GM19438 (cell line): ENCODE measurements around the gene PIGM.

Source experiments
- ATAC-seq: cut with Tn5 transposase; IDR thresholded peaks from one replicate; pipeline ENCODE4 v1.9.1; 2021; ENCODE audit warnings: low read depth; ENCODE audit not compliant: unreplicated experiment

The PIGM gene

GRCh38 chr1:160024195-160024905 lies 7.4 kb downstream of the PIGM start:
- ATAC-seq = no peak

GRCh38 chr1:160022330-160023310 lies 9.2 kb downstream of the PIGM start:
- no peak for ATAC-seq

- ATAC-seq = no peak
Observed at GRCh38 chr1:160021376-160022074, 10.3 kb downstream of the PIGM start.

DNA sequence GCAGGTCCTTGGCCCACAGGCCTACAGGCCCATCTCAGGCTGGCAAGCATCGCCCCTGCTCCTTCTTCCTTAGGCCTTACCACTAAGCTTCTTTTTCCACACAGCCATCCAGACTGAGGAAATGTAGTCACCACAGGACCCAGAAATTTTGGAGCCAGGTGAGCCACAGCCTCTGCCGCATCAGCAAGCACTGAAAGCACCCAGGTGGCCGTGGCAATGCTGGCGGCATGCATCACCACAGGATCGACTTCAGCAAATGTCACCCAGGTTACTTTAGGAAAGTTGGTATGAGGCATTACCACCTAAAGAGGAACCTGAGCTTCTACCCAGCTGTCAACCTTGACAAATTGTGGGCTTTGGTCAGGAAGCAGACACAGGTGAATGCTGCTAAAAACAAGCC lies 11.6 kb downstream of the PIGM start:
- no peak for ATAC-seq

DNA sequence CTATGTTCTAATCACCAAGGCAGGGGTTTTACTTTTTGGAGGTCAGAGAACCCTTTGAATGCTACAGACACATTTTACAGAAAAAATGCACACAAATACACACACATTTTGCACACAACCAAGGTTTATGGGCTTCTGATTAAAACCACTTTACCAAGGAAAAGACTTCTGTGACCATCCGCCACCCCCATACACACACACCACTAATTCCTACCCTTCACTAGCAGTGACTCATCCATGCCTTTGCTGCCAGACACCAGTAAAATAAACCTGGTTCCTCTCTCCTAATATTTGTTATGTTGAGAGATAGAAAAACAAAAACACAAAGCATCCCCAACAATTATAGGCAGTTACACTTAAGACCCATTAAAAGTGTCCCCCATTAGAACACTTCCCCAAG lies 12.9 kb downstream of the PIGM start:
- no peak for ATAC-seq

DNA sequence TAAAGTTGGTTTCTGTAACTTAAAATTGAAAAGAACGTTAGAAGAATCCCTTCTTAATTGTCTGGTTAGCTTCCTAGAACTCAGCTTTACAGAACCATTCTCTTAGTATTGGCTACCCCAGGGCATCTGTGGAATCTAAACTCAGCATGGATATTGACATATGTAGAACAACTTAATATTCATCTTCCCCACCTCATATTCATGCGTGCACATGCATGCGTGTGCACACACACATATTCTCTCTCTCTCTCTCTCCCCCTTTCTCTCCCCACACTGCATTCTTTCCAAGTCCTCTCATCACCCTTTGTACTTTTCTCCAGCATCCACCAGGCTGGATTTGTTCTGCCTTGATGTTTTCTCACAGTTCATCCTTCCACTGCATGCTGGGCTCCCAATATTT lies 13.4 kb downstream of the PIGM start:
- ATAC-seq = no peak

DNA sequence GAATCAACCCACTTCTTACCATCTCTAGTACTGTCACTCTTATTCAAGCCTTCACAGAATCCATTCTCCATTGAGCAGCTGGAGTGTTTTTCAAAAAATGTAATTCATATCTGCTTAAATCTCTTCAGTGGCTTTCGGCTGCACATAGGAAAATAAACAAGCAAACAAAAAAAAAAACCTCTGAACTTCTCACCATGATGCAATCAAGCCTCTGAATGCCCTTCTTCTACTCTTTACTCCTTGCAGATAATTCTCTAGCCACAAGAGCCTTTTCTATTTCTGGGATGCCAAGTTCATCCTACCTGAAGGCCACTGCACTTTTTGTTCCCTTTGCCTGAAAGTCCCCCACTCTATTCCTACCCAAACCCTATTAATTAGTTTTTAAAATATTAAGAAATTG lies 14.2 kb downstream of the PIGM start:
- no peak for ATAC-seq

- no peak for ATAC-seq
Observed at GRCh38 chr1:160011781-160012180, 20.0 kb downstream of the PIGM start.

DNA sequence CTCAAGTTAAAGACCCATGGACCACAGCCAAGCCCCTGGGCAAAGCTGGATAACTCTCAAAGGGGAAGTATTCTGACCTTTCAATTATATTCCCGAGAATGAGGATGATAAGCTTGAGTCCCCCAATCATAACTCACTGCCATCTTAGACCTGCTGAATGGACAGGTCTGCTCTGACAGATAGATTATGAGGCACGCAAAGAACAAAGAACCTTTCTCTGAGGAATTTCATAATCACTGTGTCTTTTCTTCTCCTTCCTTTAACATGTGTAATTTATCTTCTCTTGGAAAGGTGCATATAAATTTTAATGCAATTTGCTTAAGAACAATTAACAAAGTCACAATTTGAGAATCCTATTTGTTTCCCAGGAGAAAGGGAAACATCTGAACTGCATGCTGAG lies 22.0 kb downstream of the PIGM start:
- no peak for ATAC-seq

DNA sequence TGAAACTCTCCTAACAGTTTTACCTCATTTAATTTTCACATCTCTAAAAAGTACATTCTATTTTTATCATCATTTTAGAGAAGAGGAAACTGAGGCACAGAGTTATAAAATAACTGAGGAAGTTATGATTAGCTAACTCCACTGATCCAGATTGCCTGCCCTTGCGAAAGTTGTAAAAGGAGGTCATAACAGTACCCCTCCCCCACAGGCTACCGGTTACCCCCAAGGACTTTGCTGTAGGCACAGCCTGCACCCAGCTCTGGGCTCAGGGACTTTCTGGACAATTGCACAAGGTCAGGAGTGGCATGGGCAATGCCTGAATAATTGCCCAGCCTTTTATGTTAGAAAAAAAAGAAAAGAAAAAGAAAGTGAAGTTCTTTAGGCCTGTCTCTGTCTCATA lies 22.7 kb downstream of the PIGM start:
- no peak for ATAC-seq

DNA sequence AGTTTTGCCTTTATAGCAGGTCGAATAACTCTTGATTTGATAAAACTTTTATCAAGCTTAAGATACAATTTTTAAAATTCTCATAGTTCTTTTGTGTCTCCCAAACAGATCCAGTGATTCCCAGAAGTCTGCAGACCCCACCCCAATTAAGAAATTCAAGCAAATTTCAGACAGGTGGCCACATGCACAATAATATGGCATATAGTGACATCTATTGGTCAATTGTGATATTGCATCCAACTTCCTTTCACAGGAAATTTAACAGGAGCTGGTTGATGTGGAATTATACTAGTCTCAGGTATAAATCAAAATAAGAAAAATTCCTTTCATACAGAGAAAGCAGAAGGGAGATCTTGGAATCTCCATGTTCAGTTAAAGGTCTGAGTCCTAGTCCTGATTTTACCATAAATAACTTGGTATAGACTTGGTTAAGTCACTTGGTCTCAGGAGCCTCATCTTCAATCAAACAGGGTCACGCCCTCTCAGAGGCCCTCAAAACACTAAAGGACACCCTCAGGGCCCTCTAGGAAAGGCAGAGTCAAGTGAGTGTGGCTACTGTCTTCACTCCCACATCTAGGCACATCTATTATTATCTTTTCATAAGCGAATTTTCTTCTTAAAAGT lies 24.1 kb downstream of the PIGM start:
- ATAC-seq = no peak

- no peak for ATAC-seq
Observed at GRCh38 chr1:160006312-160006940, 25.4 kb downstream of the PIGM start.

GRCh38 chr1:160005070-160005469 lies 26.7 kb downstream of the PIGM start:
- ATAC-seq = no peak

DNA sequence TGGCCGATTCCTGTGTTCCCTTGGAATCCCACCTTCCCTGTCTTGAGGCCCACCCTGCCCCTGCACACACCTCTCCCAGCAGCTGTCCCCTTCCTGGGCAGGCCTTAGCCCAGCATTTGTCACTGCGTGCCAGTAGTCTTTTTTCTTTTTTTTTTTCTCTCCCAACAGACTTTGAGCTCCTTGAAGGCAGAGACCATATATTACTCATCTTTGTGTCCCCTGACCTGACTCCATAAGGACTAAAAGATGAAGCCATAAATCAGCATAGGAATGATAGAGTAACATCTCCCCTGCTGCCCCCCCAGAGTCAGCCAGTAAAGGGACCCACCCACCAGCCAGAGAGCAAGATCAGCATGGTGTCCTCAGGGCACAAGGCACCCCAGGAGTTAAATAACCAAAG lies 27.4 kb downstream of the PIGM start:
- ATAC-seq = no peak

GRCh38 chr1:160004001-160004400 lies 27.8 kb downstream of the PIGM start:
- no peak for ATAC-seq

DNA sequence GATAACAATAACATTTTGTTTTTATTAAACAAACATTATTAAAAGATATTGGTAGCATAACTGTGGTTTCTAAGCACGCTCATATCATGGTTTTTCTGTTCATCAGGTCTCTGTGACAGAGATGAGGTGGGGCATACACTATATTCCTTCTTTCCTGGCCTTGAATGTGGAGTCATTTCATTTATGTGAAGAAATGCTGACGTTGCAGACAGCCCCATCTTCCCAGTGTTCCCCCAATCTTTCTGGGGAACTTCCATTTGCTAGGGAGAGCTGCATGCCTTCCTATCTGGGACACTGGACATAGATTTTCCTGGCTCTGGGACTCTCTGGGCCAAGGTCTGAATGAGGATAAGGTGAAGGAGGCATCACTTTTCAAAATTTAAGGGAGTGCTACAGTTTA lies 30.4 kb downstream of the PIGM start:
- no peak for ATAC-seq

DNA sequence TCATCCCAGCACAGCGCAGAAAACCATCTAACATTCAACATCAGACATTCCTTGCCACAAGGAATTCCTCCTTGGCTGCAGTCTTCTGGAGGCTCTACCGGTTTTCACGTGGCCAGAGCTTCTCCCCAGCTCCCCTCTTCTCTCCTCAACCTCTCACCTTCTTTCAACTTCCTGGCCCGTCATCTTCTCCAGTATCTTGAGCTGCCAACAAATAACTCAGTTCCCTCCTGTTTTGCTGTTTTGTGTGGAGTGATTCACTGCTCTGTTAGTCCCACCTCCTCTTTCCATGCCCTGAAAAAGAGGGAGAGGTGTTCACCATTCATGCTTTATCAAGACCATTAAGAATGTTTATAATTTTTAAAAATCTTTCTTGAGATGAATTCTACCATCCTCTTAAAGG lies 32.6 kb downstream of the PIGM start:
- ATAC-seq = no peak

DNA sequence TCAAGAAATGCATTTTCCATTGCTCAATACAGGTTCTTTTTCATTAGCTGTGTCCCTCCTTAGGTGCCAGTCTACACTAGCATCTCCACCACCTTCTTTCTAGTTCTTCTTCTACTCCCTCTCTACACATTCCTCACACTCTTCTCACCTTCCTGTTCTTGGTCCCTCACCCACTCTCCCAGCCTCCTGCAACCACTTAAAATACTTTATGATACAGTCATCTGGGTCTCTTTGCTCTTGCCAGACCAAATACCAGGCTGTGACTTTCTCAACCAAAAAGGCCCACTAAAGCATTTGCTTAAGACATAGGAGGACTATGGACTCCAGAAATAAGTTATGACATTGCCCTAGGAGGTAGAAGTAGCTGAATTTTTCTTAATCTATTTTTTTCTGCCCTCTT lies 35.1 kb downstream of the PIGM start:
- no peak for ATAC-seq

GRCh38 chr1:159994896-159995295 lies 36.9 kb downstream of the PIGM start:
- no peak for ATAC-seq

- no peak for ATAC-seq
Observed at GRCh38 chr1:159993911-159994310, 37.9 kb downstream of the PIGM start.
